GM13976 (cell line): Measurements from ENCODE around the gene OR52K1.

Experiments
- DNase-seq: peaks from one replicate; pipeline ENCODE4 v3.0.0; 2012; ENCODE audit warnings: low spot score
- in situ Hi-C: fragments of 300-500 bp; cut with MboI; formaldehyde crosslinking; loops from one replicate; pipeline ENCODE4 v1.12.0; 2022; ENCODE audit warnings: low sequenced_read_pairs, mixed read lengths, inconsistent platforms; ENCODE audit not compliant: unreplicated experiment
- TF ChIP-seq, protein P1 (sequence below): IDR thresholded peaks from 2 replicates; pipeline ENCODE4 v1.5.1; 2012; ENCODE audit warnings: borderline replicate concordance, mild to moderate bottlenecking; ENCODE audit not compliant: insufficient read depth; ENCODE audit errors: extremely low read depth, missing control alignments, control extremely low read depth

OR52K1 gene

GRCh38 chr11:4465407-4465806, 17.0 kb upstream of the OR52K1 start:
- TF ChIP-seq, protein P1, sequence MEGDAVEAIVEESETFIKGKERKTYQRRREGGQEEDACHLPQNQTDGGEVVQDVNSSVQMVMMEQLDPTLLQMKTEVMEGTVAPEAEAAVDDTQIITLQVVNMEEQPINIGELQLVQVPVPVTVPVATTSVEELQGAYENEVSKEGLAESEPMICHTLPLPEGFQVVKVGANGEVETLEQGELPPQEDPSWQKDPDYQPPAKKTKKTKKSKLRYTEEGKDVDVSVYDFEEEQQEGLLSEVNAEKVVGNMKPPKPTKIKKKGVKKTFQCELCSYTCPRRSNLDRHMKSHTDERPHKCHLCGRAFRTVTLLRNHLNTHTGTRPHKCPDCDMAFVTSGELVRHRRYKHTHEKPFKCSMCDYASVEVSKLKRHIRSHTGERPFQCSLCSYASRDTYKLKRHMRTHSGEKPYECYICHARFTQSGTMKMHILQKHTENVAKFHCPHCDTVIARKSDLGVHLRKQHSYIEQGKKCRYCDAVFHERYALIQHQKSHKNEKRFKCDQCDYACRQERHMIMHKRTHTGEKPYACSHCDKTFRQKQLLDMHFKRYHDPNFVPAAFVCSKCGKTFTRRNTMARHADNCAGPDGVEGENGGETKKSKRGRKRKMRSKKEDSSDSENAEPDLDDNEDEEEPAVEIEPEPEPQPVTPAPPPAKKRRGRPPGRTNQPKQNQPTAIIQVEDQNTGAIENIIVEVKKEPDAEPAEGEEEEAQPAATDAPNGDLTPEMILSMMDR, result no peak
- no peak for DNase-seq
- in situ Hi-C loops, result no loop called here

GRCh38 chr11:4466131-4466870, 16.1 kb upstream of the OR52K1 start:
- in situ Hi-C loops, result no loop called here
- no peak for DNase-seq
- TF ChIP-seq, protein P1, result no peak

DNA sequence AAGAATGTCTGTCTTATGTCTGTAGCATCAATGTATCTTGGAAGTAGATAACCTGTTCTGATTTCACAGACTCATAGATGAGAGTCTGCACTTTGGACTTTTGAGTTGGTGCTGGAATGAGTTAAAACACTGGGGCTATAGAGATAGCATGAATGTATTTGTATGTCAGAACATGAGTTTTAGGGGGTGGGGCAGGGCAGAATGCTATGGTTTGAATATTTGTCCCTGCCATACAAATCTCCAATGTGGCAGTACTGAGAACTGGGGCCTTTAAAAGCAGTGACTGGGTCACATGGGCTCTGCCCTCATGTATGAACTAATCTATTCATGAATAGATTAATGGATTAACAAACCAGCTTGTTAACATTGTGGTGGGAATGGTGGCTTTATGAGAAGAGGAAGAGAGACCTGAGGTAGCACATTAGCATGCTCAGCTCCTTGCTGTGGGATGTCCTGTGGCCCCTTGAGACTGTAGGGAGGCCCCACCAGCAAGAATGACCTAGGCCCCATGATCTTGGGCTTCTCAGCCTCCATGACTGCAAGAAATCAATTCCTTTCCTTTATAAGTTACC, 15.5 kb upstream of the OR52K1 start:
- in situ Hi-C loops, result no loop called here

GRCh38 chr11:4467811-4468606, 14.4 kb upstream of the OR52K1 start:
- in situ Hi-C loops, result no loop called here
- no peak for DNase-seq
- TF ChIP-seq, protein P1, result no peak

More for the DNA sequence above, 15.5 kb upstream of the OR52K1 start:
- TF ChIP-seq, protein P1, result no peak
- DNase-seq, result no peak

- TF ChIP-seq, protein P1, result no peak
- in situ Hi-C loops, result no loop called here
- DNase-seq, result no peak
These were observed 2.8 kb upstream of the OR52K1 start for GRCh38 chr11:4479644-4480043.

DNA sequence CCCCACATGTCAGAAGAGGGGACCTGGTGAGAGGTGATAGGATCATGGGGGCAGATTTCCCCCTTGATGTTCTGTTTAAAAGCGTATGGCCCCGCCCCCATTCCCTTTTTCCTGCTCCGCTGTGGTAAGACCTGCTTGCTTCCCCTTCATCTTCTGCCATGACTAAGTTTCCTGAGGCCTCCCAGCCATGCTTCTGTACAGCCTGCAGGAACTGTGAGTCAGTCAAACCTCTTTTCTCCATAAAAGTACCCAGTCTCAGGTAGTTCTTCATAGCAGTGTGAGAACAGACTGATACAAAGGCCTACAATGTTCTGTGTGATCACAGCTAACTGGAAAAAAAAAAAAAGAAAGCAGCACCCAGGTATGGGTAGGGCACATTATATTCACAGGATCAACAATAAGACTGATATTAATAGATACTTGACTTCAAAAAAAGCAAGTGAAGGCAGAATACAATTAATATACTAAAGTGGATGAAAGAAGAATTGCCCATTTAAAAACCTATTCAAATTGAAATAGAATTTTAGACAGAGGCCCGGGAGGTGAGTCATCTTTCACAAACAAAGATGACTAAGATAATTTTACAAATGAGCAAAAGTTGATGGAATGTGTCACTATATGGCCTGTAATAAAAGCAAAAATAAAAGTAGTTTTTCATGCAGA, 1.7 kb upstream of the OR52K1 start:
- in situ Hi-C loops, result no loop called here
- TF ChIP-seq, protein P1, result no peak
- no peak for DNase-seq
